HEK293T (cell line): ENCODE measurements around the gene FHIT.

Experiments used
- ARNT ChIP-seq: fragments of 450-650 bp; IDR thresholded peaks from 2 replicates; pipeline ENCODE4 v1.6.1; 2017; ENCODE audit warnings: mild to moderate bottlenecking
- CTBP1 ChIP-seq: fragments of 450-650 bp; IDR thresholded peaks from 2 replicates; pipeline ENCODE4 v1.6.1; 2016; ENCODE audit warnings: borderline replicate concordance
- FOXM1 ChIP-seq: fragments of 450-650 bp; IDR thresholded peaks from 2 replicates; pipeline ENCODE4 v1.6.1; 2017; ENCODE audit warnings: mild to moderate bottlenecking, borderline replicate concordance
- L3MBTL2 ChIP-seq: fragments of 450-650 bp; conservative IDR thresholded peaks from 2 replicates; pipeline ENCODE4 v1.6.1; 2016; ENCODE audit warnings: mild to moderate bottlenecking
- NFRKB ChIP-seq: fragments of 450-650 bp; IDR thresholded peaks from 2 replicates; pipeline ENCODE4 v1.6.1; 2016; ENCODE audit warnings: mild to moderate bottlenecking, moderate library complexity
- TARDBP ChIP-seq: fragments of 450-650 bp; IDR thresholded peaks from 2 replicates; pipeline ENCODE4 v1.6.1; 2016
- ZNF384 ChIP-seq: fragments of 450-650 bp; IDR thresholded peaks from 2 replicates; pipeline ENCODE4 v1.6.1; 2016

DNA sequence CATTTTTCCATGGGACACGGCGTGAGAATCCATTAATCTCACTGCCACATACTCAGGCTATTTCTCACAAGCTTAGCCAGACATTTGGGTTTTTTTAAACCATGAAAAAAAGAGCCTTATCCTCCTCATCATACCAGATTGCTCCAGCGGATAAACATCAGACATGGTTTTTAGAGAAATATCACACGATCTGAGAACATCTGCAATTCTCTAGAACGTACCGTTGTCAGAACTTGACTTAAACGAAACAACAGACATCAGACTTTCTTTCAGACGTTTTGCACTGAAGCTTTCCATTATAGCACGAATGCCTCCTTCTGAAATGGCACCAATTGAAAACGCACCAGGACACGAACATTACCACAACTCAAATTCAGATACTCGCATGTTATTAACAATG, 1457.3 kb downstream of the FHIT start:
- TF ChIP-seq TARDBP, result no peak
- no peak for TF ChIP-seq FOXM1
- TF ChIP-seq L3MBTL2, result no peak
- no peak for TF ChIP-seq ARNT
- TF ChIP-seq CTBP1, result no peak
- no peak for TF ChIP-seq ZNF384
- no peak for TF ChIP-seq NFRKB
